HepG2 (cell line): ENCODE data around the gene IFT122. TPM values are rescaled to one million over a fixed set of nuclear protein-coding genes. Genes with fewer than 3 reads are reported as not detected.

Experiments used
- ATAC-seq: fragments of 200-7000 bp; cut with Tn5 transposase; 3 replicates; pipeline ENCODE4 v1.9.1; 2020; ENCODE audit warnings: mild to moderate bottlenecking, moderate library complexity
- BruUV-seq: library from RNA; stranded (reverse); fragments of 400-500 nt; replicated peaks from 2 replicates; lab custom pipeline; 2021; lab: Mats Ljungman, UMichigan
- CTCF ChIA-PET: fragments of 300-600 bp; formaldehyde crosslinking; extraction: SDS; loops from one replicate; lab custom pipeline; 2021; ENCODE audit warnings: low total read pairs, inconsistent platforms, low intra/inter-chr PET ratio; lab: Yijun Ruan, JAX
- POLR2A ChIA-PET: fragments of 350-600 bp; sonication (Branson Sonifier 250); formaldehyde crosslinking; loops from one replicate; lab custom pipeline; 2020; ENCODE audit warnings: antibody characterized with exemption, inconsistent platforms; lab: Yijun Ruan, JAX
- DNase-seq: peaks from one replicate; pipeline ENCODE4 v3.0.0-alpha.2; 2015; ENCODE audit warnings: low spot score
- FAIRE-seq: peaks from 3 replicates; lab custom pipeline; 2011; peaks lifted over from hg19 to GRCh38; lab: Jason Lieb, UNC
- H2AFZ ChIP-seq: one replicate; pipeline ENCODE4 v1.6.1; 2011; ENCODE audit warnings: low read length, inconsistent platforms
- H3K27ac ChIP-seq: fragments of 300-600 bp; 3 replicates; pipeline ENCODE4 v1.8.0; 2011; ENCODE audit warnings: mixed run types, mild to moderate bottlenecking, mixed read lengths, low read length, inconsistent platforms; ENCODE audit not compliant: insufficient read depth; ENCODE audit errors: extremely low read length
- H3K27me3 ChIP-seq, 2 experiments: fragments of 200-600 bp in 1 of 2; 2 replicates in 1 of 2; 3 replicates in 1 of 2; pipeline versions ENCODE4 v1.6.0 to v1.8.0; 2011; ENCODE audit warnings: low read length in 2 of 2, mild to moderate bottlenecking in 2 of 2, moderate library complexity in 2 of 2, inconsistent platforms in 1 of 2; ENCODE audit not compliant: insufficient read depth in 2 of 2, control insufficient read depth in 1 of 2
- H3K36me3 ChIP-seq, 2 experiments: fragments of 200-600 bp in 1 of 2; replicated peaks in 1 of 2; 2 replicates in 1 of 2; 3 replicates in 1 of 2; pipeline versions ENCODE4 v1.5.1 to v1.8.0; 2011; ENCODE audit warnings: low read length in 2 of 2, inconsistent platforms in 1 of 2; ENCODE audit not compliant: insufficient read depth in 2 of 2, control insufficient read depth in 1 of 2
- H3K4me1 ChIP-seq: 2 replicates; pipeline ENCODE4 v1.5.1; 2012; ENCODE audit warnings: low read length, inconsistent platforms; ENCODE audit not compliant: insufficient read depth
- H3K4me2 ChIP-seq: 2 replicates; pipeline ENCODE4 v1.6.0; 2011; ENCODE audit warnings: low read depth, low read length, inconsistent platforms
- H3K4me3 ChIP-seq, 3 experiments: fragments of 200-600 bp in 1 of 3; sonication (generic), shearing (Covaris generic) in 1 of 3; replicated peaks in 1 of 3; 2 replicates each; pipeline ENCODE4 v1.5.1; 2011 to 2016; ENCODE audit warnings: low read length in 3 of 3, inconsistent platforms in 2 of 3, low read depth in 2 of 3, mild to moderate bottlenecking in 2 of 3, control low read depth in 1 of 3, mixed read lengths in 1 of 3; ENCODE audit not compliant: insufficient read depth in 1 of 3
- H3K79me2 ChIP-seq: one replicate; pipeline ENCODE4 v1.6.1; 2011; ENCODE audit warnings: low read length, inconsistent platforms; ENCODE audit not compliant: insufficient read depth
- H3K9ac ChIP-seq: 2 replicates; pipeline ENCODE4 v1.6.0; 2011; ENCODE audit warnings: mild to moderate bottlenecking, low read depth, low read length, inconsistent platforms; ENCODE audit not compliant: insufficient read depth
- H3K9me3 ChIP-seq: 2 replicates; pipeline ENCODE4 v1.5.1; 2012; ENCODE audit warnings: mild to moderate bottlenecking, low read length
- H4K20me1 ChIP-seq: 2 replicates; pipeline ENCODE4 v1.6.0; 2011; ENCODE audit warnings: inconsistent platforms, mild to moderate bottlenecking, low read length, moderate library complexity; ENCODE audit not compliant: insufficient read depth
- ATAD3A ChIP-seq: sonication (generic); formaldehyde crosslinking; IDR thresholded peaks from 2 replicates; pipeline ENCODE4 v1.4.0; 2020; ENCODE audit warnings: missing genetic modification reagents
- BRCA1 ChIP-seq: sonication (generic); formaldehyde crosslinking; IDR thresholded peaks from 2 replicates; pipeline ENCODE4 v1.4.0; 2020; ENCODE audit warnings: missing genetic modification reagents
- CREM ChIP-seq, 2 experiments: sonication (generic) in 1 of 2; formaldehyde crosslinking in 1 of 2; IDR thresholded peaks; 2 replicates each; pipeline versions ENCODE4 v1.4.0 to v1.6.1; 2016 to 2020; ENCODE audit warnings: antibody characterized with exemption in 1 of 2, mild to moderate bottlenecking in 1 of 2, missing genetic modification reagents in 1 of 2
- MATR3 ChIP-seq: sonication (generic); formaldehyde crosslinking; IDR thresholded peaks from 2 replicates; pipeline ENCODE4 v1.4.0; 2020; ENCODE audit warnings: missing genetic modification reagents
- MEIS1 ChIP-seq: sonication (generic); formaldehyde crosslinking; IDR thresholded peaks from 2 replicates; pipeline ENCODE4 v1.9.0; 2021; ENCODE audit warnings: mild to moderate bottlenecking, missing genetic modification reagents, moderate library complexity, borderline replicate concordance
- MTF1 ChIP-seq: sonication (generic); formaldehyde crosslinking; IDR thresholded peaks from 2 replicates; pipeline ENCODE4 v1.5.0; 2020; ENCODE audit warnings: missing genetic modification reagents
- PHF21A ChIP-seq: sonication (generic); formaldehyde crosslinking; IDR thresholded peaks from 2 replicates; pipeline ENCODE4 v1.5.0; 2020; ENCODE audit warnings: mild to moderate bottlenecking, missing genetic modification reagents
- RFX5 ChIP-seq: IDR thresholded peaks from 2 replicates; pipeline ENCODE4 v1.6.1; 2011; ENCODE audit warnings: low read depth, low read length, improper control_type of control experiment
- TFDP2 ChIP-seq: sonication (generic); formaldehyde crosslinking; IDR thresholded peaks from 2 replicates; pipeline ENCODE4 v1.4.0; 2020; ENCODE audit warnings: missing genetic modification reagents
- TFE3 ChIP-seq: IDR thresholded peaks from 2 replicates; pipeline ENCODE4 v1.6.1; 2016
- TOPORS ChIP-seq: sonication (generic); formaldehyde crosslinking; IDR thresholded peaks from 2 replicates; pipeline ENCODE4 v1.8.0; 2023; ENCODE audit warnings: mild to moderate bottlenecking, missing genetic modification reagents
- ZBED4 ChIP-seq: sonication (generic); formaldehyde crosslinking; IDR thresholded peaks from 2 replicates; pipeline ENCODE4 v1.4.0; 2020; ENCODE audit warnings: missing genetic modification reagents, borderline replicate concordance
- ZBTB21 ChIP-seq: sonication (generic); formaldehyde crosslinking; IDR thresholded peaks from 2 replicates; pipeline ENCODE4 v1.4.0; 2020; ENCODE audit warnings: missing genetic modification reagents
- ZIK1 ChIP-seq: sonication (generic); formaldehyde crosslinking; IDR thresholded peaks from 2 replicates; pipeline ENCODE4 v1.5.0; 2020; ENCODE audit warnings: mild to moderate bottlenecking, low read depth, missing genetic modification reagents, borderline replicate concordance
- ZNF501 ChIP-seq: sonication (generic); formaldehyde crosslinking; IDR thresholded peaks from 2 replicates; pipeline ENCODE4 v1.5.1; 2020; ENCODE audit warnings: mild to moderate bottlenecking, moderate library complexity, missing genetic modification reagents
- ZNF720 ChIP-seq: sonication (generic); formaldehyde crosslinking; IDR thresholded peaks from 2 replicates; pipeline ENCODE4 v1.4.0; 2020; ENCODE audit warnings: missing genetic modification reagents
- ZNF841 ChIP-seq: sonication (generic); formaldehyde crosslinking; IDR thresholded peaks from 2 replicates; pipeline ENCODE4 v1.8.1; 2023; ENCODE audit warnings: missing genetic modification reagents, borderline replicate concordance
- WGBS: methylation state at CpG from one replicate; pipeline ENCODE4 v1.1.6; 2017; ENCODE audit warnings: low lambda C conversion rate; 5-methylcytosine and 5-hydroxymethylcytosine counted together
- in situ Hi-C: cut with HindIII; loops from 2 replicates; pipeline ENCODE4 v1.10.0; 2017; ENCODE audit warnings: low pct_unique_long_range_greater_than_20kb; ENCODE audit not compliant: extremely low pct_ligation_motif_present
- intact Hi-C: fragments of 100-400 bp; cut with micrococcal nuclease; formaldehyde crosslinking; loops from one replicate; pipeline ENCODE4 v1.10.0; 2022; ENCODE audit not compliant: unreplicated experiment
- polyA plus RNA-seq, 8 experiments: library from polyadenylated mRNA; depleted of rRNA in 3 of 8; stranded (reverse) in 7 of 8; unstranded in 1 of 8; fragments of >200 nt; fragmentation: Illumina TruSeq in 4 of 8; extraction: Trizol in 4 of 8; gene quantifications; 2 replicates each; pipeline versions ENCODE4 v1.2.1 to v1.2.3, GENCODE V29; 2011 to 2016; ENCODE audit warnings: low read depth in 4 of 8, missing spikeins in 1 of 8, mixed read lengths in 1 of 8; ENCODE audit not compliant: insufficient read depth in 1 of 8
- total RNA-seq, 5 experiments: library from RNA; depleted of rRNA; stranded (reverse); fragments of >200 nt; fragmentation: Illumina TruSeq; extraction: Trizol; gene quantifications; 2 replicates each; pipeline ENCODE4 v1.2.3, GENCODE V29; 2016; ENCODE audit warnings: low read depth in 1 of 5

Gene IFT122
- total and polyA plus RNA-seq, 2 of the 13 experiments (the other 11 are each of a cell fraction or from before 2014, with no cell fraction given): 10.1 to 10.3 TPM

- DNase-seq: peak; percentile 95
- H3K27ac ChIP-seq: peak overlapping the region; percentile 87
- no TSS peak for BruUV-seq
- CTCF ChIA-PET: no interaction called here
- peaks cover 3% of the 10 kb centered on the region; the same call in 1 of the 2 replicates for H4K20me1 ChIP-seq
- in situ Hi-C loops (no loop called here), intact Hi-C loops (loop anchor here (1.0 kb wide), 1 partner anchor 14 kb away; no protein-coding TSS in a partner anchor)
- peaks cover 75% of the 10 kb centered on the region for H3K4me1 ChIP-seq
- peak overlapping the region; percentile 88 for H3K9ac ChIP-seq
- peaks cover 0 to 15% of the 10 kb centered on the region in 2 experiments; a peak in 2 of 5 replicates for H3K36me3 ChIP-seq
- H3K9me3 ChIP-seq: no peaks in the 10 kb centered on the region
- H3K4me3 ChIP-seq: peak overlapping the region; percentile 61 to 86 (median 85)
- peak overlapping the region; percentile 85 for H2AFZ ChIP-seq
- ATAC-seq: peak; percentile 74
- FAIRE-seq: peak; percentile 93
- WGBS: 1% methylated on average over 25 of the region's 25 CpGs
- H3K4me2 ChIP-seq: peak overlapping the region; percentile 88
- POLR2A ChIA-PET: interaction anchor here (0.6 to 2.9 kb wide), 10 partner anchors 9 to 494 kb away, joined by 3 to 23 read pairs (median 4); partner anchors contain the start of genes EFCAB12, IFT122, MBD4 and TMCC1
- H3K79me2 ChIP-seq: peaks cover 46% of the 10 kb centered on the region
- H3K27me3 ChIP-seq: no peaks in the 10 kb centered on the region; a peak in 1 of 5 replicates
- TF ChIP-seq ZNF841 (no peak), TOPORS (CRISPR knock-in tag) (peak; percentile 76), MATR3 (CRISPR knock-in tag) (no peak), CREM (IDR thresholded peaks at IDR 0.05) (peak; percentile 86), CREM (CRISPR knock-in tag; IDR thresholded peaks at IDR 0.05) (no peak), TFDP2 (CRISPR knock-in tag) (no peak), ZNF720 (CRISPR knock-in tag) (no peak), MTF1 (CRISPR knock-in tag) (no peak; the same call in 1 of the 2 replicates), ATAD3A (CRISPR knock-in tag) (no peak), ZBED4 (CRISPR knock-in tag) (no peak), PHF21A (CRISPR knock-in tag) (peak; percentile 62; the same call in 1 of the 2 replicates), RFX5 (no peak), BRCA1 (CRISPR knock-in tag) (no peak), ZBTB21 (CRISPR knock-in tag) (no peak), ZIK1 (no peak), MEIS1 (no peak), TFE3 (CRISPR knock-in tag) (no peak), ZNF501 (CRISPR knock-in tag) (peak; percentile 74; the same call in 1 of the 2 replicates)
Measured at GRCh38 chr3:129399145-129399894, 40.7 kb upstream of the IFT122 start.
